ENCODE measurements around the gene LILRB3.
A peak's percentile ranks its signal among the peaks of the same experiment; 100 is the strongest.
"Not testable (repeated sequence)": the region's sequence is repeated elsewhere in the genome, so short reads cannot be mapped to it uniquely, and the experiment has no call there.

Gene LILRB3

DNA sequence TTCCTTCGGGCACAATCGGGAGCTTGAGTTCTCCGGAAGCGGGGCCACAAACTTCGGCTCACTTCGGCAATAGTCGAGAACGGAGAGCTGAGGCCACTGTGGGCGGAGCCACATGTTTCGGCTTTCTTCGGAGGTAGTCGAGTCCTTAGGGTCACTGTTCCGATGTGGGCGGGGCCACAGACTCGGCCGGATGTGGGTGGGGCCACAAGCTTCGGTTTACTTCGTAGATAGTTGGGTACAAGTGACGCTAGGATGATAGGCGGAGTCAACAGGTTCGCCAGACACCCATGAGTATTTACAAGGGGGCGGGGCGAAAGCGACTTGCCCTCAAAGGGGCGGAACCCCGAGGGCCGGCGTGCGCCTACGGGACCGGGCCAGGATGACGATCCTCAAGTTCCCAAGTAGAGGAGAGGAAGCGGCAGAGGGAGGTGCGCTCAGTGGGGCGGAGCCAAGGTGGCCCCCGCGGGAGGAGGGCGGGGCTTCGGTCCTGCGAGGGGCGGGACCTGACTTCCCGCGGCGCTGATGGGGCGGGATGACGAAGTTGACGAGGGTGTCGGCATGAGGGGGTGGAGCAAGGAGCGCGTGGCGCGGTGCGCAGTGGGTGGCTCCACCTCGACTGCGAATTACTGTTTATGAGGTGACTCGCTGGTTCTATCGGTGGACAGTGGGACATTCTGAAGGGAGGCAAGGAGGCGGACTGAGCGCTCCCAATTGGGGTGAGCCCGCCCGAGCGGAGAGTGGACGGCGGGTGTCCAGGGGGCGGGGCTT lies 32.9 kb downstream of the LILRB3 start:
- DNase-seq (ENCODE audit: low spot score), result peak; percentile 94

DNA sequence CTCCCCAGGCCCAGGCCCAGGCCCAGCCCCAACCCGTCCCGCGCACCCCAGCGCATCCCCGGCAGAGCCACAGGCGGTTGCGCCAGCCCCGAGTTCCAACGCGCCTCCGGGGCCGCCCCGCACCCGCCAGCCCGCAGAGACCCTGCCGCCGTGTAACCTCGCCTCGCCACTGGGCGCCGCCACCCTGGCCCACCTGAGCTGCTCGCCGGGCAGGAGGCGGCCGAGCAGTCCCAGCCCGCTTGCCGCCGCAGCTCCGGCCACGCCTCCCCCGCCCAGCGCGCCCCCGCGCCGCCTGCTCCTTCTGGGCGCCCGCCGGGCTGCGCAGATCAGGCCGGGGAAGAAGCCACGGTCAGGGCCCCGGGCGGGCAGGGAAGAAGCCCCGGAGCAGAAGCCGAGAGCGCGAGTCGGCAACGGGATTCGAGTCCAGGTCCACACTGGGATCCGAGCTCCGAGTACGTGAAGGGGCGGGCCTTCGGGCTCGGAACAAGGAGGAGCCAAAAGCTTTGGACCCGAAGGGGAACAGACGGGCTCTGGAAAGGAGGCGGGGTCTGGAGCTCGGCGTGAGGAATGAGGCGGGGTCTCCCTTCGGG lies 33.6 kb downstream of the LILRB3 start, which contains the start of gene MBOAT7:
Gene MBOAT7, minus strand, starts transcription at position 436 of the 590 bp plus-strand sequence. CDS start 1,072 bp downstream, outside the sequence.
- peak; percentile 91 for DNase-seq (ENCODE audit: low spot score)

DNA sequence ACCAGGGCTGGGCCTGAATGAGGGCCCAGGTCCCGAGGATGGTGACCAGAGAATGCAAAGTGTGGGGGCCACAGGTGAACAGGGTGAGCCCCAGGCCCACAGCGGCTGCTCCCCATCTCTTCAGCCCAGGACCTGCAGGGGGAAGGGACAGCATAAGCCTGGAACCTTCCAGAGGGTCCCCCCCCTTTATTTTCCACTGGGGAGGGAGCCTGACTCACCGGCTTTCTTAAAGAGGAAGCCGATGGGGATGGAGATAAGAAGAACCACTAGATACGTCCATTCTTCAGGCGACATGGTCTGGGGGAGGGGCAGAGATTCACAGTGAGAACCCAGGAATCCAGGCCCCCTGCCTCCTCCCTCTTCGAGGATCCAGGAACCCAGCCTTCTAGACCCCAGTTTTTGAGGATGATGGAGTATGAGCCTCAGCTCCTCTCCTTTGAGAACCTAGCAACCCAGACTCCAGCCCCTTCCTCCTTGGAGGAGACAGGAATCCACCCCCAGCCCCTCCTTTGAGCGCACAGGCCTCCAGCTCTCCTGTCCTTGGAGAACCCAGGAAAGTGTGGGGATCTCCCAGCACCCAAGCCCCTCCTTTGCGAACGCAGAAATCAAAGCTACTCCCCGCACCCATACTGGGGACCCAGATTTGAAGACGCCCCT lies 34.5 kb downstream of the LILRB3 start:
- peak; percentile 79 for DNase-seq (ENCODE audit: low spot score)

DNA sequence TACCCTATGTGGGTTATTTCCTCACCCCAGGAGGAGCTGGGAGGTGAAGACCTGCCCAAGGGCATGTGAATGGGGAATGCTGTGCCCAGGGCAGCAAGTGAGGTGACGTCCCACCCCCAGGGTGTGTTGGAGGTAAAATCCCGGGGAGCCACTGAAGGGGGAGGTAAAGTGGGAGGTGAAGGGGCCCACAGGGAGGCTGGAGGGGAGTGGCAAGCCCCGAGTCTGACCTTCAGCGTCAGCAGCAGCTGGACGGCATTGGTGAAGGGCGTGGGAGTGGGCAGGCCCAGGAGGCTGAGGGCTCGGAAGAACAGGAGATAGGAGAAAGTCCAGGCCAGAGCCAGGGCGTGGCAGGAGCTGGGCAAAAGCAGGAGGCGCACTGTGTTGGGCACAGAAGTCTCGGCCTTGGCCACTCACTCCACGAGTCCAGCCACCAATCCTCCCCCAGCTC lies 35.8 kb downstream of the LILRB3 start:
- no peak for DNase-seq (ENCODE audit: low spot score)

DNA sequence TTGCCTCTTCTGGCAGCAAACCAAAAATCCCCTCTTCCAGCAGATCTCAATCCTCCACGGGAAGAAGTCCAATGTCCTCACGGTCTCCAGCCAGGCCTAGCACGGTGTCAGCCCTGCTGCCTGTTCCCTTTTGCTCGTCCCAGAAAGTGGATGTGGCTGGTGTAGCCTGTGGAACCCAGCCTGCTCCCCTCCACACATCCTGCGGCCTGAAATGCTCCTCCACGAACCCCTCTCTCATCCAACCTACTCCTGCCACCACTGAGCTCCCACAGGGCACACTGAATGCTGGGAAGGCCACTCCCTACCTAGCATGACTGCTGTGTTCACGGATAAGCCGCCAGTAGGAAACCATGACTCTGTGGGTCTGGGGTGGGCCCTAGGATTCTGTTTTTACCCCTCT lies 36.5 kb downstream of the LILRB3 start:
- no peak for DNase-seq (ENCODE audit: low spot score)

DNA sequence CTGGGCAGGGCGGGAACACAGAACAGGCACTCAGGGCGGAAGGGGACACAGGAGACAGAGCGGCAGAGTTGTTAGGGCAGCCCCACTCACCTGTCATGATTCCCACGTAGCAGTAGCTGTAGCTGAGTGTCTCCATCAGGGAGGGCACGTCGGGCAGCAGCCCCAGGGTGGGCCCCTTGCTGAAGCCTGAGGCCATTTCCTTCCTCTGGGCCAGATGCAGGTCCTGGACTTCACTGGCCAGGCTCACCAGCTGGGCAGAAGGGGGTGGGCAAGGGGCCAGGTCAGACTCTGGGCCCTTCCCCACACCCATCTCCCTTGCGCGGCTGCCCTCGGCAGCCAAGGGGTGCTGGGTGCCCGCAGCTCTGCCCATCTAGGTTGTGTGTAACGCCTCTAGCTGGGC lies 39.4 kb downstream of the LILRB3 start:
- DNase-seq (ENCODE audit: low spot score), result no peak

DNA sequence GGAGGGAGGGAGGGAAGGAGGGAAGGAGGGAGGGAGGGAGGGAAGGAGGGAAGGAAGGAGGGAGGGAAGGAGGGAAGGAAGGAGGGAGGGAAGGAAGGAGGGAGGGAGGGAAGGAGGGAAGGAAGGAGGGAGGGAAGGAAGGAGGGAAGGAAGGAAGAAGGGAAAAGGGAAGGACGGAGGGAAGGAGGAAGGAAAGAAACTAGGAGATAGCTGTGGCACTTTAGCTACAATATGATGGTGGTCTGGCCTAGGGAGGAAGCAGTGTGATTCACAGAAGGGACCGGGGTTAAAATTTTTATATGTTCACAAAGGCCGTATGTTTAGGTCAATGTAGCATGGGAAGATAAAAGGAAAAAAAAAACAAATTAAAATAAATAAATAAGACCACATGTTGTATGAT lies 40.9 kb downstream of the LILRB3 start:
- not testable (repeated sequence) for DNase-seq (ENCODE audit: low spot score)

DNA sequence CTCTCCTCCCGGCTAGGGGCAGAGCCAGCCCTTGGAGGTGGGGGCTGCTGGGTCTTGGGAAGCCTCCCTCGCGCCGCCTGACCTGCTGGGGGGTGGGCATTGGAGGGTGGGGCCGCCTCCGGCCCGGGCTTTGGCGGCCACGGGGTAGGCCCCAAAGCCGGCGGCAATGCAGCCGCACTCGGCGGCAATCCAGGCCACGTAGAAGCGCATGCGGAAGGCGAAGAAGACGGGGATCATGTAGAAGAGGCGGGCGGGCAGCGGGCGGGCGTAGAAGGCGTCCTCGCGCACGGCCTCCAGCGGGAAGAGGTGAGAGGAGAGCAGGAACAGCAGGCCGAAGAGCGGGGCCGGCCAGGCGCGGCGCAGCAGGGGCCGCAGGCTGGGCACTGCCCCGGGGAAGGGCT lies 42.1 kb downstream of the LILRB3 start:
- no peak for DNase-seq (ENCODE audit: low spot score)

DNA sequence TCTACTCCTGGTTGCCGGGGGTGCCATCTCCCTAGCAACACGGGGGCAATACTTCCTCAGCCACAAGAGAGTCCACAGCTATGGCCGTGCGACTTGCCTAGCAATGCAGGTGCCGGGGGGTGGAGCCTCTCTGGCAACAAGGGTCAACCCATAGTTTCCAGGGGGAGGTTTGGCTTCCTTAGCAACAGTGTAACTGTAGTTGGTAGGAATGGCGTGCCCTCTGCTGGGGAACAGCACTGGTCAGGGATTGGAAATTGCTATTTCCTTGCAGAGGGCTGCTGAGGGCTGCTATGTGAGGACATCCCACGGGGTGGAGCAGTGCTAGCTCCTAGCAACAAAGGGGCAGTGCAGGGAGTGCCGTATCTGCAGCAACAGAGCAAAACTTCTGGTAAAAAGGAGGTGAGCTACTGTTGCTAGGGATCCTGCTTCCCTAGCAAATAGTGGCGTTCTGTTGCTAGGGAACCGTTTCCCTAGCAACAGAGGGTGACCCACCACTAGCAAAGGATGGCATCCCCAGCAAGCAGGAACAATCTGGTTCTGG lies 42.8 kb downstream of the LILRB3 start:
- DNase-seq (ENCODE audit: low spot score), result peak; percentile 53

DNA sequence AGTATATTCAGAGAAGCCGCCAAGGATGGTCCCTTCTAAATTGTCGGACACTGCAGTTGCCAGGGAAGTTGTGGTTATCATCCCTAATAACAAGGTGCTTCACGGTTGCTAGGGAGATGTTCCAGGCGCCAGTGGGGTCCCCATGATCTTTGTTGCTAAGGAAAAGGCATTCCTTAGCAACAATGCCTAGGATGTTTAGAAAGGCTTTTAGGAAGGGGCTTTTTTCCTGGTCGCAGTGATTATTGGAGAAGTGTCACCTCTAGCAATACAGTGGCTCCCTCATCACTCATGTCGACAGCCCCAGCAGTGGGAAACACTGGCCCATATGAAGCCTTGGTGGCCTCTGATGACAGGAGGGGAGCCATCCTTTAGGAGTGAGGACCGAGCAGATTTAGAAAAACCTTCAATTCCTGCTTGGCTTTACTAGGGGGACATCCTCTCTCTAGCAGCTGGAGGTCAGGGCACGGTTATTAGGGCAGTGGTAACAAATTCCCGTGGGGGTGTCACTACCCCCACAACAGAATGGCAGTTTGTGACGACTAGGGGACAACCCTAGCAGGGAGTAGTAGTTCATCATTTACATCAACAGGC lies 43.5 kb downstream of the LILRB3 start:
- DNase-seq (ENCODE audit: low spot score), result no peak

DNA sequence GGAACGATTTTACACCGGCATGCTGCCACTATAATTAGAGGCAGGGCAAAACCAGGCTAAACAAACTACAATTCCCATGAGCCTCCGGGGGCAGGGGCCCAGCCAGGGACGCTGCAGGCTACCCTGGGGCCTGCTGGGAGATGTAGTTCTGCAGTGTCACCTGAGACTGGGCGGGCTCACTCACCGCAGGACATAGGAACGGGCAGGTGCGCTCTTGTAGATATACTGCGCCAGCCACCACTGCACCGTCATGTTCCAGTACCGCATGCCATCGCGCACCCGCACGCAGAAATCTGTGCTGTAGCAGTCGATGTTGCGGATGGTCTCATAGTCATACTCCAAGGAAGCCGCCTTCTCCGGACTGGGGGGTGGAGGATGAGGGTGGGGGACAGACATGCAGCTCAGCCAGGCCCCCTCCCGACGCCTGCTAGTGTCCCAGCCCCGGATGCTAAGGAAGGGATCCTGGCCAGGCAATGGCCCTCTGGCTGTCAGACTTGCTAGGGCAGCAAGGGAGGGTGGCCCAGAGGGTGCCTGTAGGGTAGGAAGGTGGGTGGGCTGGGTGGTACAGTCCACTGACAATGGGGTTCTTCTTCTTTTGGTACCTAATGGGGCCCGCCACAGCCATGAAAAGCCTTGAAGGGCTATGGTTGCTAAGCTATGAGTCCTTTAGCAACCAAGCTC lies 44.1 kb downstream of the LILRB3 start:
- DNase-seq (ENCODE audit: low spot score), result no peak

DNA sequence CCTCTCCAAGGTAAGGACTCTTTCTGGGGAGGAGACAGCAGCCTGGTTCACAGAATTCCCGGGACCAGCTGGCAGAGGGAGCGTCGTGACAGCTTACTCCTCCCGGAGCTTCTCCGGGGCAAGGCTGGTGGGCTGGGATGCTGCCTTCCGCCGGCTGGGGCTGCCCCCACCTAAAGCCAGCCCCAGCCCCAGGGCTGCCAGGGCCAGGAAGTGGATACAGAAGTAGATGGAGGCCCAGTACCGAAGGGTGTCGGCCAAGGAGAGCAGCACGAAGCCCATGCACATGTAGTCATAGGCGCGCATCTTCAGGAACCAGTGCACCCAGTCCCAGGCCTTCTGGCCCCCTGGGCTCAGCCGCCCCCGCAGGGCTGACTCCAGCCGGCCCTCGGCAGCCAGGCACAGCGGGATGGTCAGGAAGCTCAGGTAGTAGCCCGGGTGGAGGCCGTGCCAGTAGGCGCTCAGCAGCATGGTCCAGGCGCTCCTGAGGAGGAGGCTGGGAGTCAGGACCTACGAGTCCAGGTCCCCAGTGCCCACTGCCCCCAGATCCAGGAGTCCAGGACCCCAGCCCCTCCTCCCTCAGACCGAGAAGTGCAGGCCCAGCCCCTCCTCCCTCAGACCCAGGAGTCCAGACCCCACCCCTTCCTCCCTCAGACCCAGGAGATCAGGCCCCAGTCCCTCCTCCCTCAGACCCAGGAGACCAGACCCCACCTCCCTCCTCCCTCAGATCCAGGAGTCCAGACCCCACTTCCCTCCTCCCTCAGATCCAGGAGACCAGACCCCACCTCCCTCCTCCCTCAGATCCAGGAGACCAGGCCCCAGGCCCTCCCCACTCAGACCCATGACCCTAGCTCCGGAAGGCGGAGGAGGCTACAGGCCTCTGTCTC lies 48.6 kb downstream of the LILRB3 start:
- no peak for DNase-seq (ENCODE audit: low spot score)

DNA sequence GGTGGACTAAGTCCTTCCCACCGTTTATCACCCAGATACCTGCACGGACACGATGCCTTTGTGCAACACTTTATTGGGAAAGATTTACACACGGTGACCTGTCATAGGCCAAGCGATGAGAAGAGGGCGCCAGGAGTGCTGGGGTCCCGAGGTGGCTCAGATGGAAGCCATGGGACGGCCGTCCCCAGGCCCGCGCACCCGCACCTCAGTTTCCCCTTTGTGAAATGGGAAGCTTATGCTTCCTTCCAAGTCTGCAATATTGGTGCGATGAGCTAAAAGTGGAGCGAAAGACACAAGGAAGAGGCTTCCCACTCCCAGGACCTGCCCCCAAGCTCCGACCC lies 49.5 kb downstream of the LILRB3 start:
- no peak for DNase-seq (ENCODE audit: low spot score)

DNA sequence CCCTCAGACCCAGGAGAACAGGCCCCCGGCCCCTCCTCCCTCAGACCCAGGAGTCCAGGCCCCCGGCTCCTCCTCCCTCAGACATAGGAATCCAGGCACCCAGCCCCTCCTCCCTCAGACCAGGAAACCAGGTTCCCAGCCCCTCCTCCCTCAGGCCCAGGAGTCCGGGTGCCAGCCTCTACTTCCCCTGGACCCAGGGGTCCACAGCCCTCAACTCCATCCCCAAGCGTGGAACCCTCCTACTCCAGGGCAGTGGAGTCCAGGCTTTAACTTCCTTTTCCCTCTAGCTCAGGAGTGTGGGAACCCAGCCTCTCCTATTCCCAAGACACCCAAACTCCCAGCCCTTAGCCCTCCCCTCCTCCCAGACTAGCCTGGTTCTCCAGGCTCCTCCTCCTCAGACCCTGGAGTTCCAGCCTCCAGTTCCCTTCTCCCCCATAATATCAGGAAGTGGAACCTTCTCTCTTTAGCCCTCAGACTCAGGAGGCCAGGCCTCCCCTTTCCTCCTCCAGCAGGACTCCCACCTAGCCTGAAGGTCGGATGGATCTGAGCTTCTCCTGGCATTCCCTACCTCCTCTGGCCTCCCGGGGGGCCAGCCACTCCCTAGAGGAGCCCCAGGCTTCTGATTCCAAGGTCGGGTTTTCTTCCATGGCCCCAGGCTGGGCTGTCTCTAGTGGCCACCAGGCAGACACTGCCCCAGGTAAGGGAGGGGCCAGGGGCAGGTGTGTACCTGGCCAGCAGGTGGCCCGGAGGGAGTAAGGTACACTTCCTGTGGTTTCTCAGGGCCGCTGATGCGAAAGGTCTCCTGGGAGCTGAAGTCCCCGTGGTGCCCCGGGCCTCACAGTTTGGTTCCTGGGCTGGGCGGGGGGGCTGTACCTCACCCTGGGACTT lies 50.1 kb downstream of the LILRB3 start, which contains the start of gene TMC4:
Gene TMC4, minus strand, starts transcription at position 690 of the 888 bp plus-strand sequence. Its CDS starts 43 bp downstream, at position 647.
- DNase-seq (ENCODE audit: low spot score), result peak; percentile 79

DNA sequence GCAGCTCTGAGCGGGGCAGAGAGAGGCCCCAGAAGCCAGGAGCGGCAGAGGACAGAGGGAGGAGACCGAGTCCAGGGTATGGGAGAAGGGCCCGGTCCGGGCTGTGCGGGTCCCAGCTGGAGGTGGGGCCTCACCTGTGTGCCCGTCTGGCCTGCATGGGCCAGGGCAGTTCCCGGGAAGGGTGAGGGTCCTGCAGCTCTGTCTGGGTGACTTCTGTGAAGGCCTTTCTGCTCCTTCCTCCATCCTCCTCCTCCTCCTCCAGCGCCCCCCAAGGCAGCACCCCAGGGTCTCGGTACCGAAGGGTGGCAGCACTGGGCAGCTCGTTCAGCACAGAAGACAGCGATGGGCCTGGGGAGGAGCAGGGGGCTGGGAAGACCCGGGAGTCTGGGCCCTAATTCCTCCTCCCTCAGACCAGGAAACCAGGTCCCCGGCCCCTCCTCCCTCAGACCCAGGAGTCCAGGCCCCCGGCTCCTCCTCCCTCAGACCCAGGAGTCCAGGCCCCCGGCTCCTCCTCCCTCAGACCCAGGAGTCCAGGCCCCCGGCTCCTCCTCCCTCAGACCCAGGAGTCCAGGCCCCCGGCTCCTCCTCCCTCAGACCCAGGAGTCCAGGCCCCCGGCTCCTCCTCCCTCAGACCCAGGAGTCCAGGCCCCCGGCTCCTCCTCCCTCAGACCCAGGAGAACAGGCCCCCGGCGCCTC lies 50.9 kb downstream of the LILRB3 start:
- DNase-seq (ENCODE audit: low spot score), result not testable (repeated sequence)

DNA sequence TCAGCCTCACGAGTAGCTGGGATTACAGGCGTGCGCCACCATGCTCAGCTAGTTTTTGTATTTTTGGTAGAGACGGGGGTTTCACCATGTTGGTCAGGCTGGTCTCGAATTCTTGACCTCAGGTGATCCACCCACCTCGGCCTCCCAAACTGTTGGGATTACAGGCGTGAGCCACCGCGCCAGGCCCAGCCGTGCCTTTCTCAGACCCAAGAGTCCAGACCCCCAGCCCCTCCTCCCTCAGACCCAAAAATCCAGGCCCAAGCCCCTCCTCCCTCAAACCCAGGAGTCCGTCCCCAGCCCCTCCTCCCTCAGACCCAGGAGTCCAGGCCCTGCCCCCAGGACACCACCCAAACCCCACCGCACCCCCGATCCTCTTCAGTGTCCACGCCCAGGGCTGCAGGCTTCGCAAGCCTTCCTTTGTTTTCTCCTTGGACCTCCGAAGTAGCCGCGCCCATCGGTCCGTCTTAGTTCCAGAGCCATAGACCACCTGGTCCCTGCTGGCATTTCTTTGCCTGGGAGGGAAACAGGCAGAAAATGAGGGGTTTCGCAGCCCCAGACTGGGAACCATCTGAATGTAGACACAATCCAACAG lies 53.6 kb downstream of the LILRB3 start:
- no peak for DNase-seq (ENCODE audit: low spot score)

DNA sequence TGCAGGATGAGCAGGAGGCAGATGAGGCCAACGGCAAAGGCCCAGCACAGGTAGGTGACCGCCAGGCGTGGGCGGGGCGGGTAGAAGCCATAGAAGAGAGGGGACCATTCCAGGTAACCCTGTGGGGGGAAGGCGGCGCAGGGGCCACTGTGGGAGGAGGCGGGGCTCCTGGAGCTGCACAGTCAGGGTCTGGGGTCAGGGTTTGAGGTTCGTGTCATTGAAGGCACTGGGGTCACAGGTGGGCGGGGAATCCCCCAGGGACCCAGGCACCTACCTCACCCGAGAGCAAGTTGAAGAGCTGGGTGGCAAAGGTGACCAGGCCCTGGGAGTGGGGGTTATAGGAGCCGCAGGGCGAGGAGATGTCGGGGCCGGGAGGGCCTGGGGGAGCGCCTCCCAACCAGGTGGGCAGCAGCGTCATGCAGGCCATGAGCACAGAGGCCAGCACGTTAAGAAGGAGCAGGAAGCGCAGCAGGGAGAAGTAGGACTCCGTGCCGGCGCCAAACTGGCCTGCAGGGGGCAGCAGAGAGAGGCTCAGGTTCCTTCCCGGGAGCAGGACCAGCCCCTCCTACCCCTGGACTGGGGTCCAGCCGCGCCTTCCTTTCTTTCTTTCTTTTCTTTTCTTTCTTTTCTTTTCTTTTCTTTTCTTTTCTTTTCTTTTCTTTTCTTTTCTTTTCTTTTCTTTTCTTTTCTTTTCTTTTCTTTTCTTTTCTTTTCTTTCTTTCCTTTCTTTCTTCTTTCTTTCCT lies 54.5 kb downstream of the LILRB3 start:
- DNase-seq (ENCODE audit: low spot score), result peak; percentile 93

All from hepatic stellate cell (primary cell).